HepG2 (cell line): ENCODE measurements around the gene ZBTB37. TPM values are rescaled to one million over a fixed set of nuclear protein-coding genes. Genes with fewer than 3 reads are reported as not detected.

Experiments
- ADNP ChIP-seq: sonication (generic); formaldehyde crosslinking; IDR thresholded peaks from 2 replicates; pipeline ENCODE4 v1.4.0; 2020; ENCODE audit warnings: missing genetic modification reagents
- ATF7-NPFF ChIP-seq: sonication (generic); formaldehyde crosslinking; IDR thresholded peaks from 2 replicates; pipeline ENCODE4 v1.8.1; 2023; ENCODE audit warnings: mild to moderate bottlenecking, low read depth, missing genetic modification reagents, moderate library complexity
- BHLHE40 ChIP-seq: IDR thresholded peaks from 2 replicates; pipeline ENCODE4 v1.6.1; 2011; ENCODE audit warnings: low read length, improper control_type of control experiment
- CBFB ChIP-seq: sonication (generic); formaldehyde crosslinking; IDR thresholded peaks from 2 replicates; pipeline ENCODE4 v1.4.0; 2020; ENCODE audit warnings: missing genetic modification reagents
- CCAR2 ChIP-seq: fragments of 200-400 bp; formaldehyde crosslinking; optimal IDR thresholded peaks from 2 replicates; pipeline ENCODE3; 2018; ENCODE audit warnings: low read depth, mild to moderate bottlenecking, low read length, moderate library complexity
- GABPA ChIP-seq, 2 experiments: IDR thresholded peaks; 2 replicates each; pipeline ENCODE4 v1.6.1; 2011 to 2016; ENCODE audit warnings: low read depth in 2 of 2, low read length in 1 of 2, missing biosample characterization in 1 of 2, missing genetic modification characterization in 1 of 2
- MBNL3 ChIP-seq: fragments of 250-450 bp; sonication (Bioruptor Pico); conservative IDR thresholded peaks from 2 replicates; pipeline ENCODE4 v1.8.0; 2022; ENCODE audit warnings: mild to moderate bottlenecking, inconsistent platforms
- MIER3 ChIP-seq: IDR thresholded peaks from 2 replicates; pipeline ENCODE4 v1.6.1; 2016; ENCODE audit warnings: missing compliant biosample characterization, borderline replicate concordance
- PPARG ChIP-seq: conservative IDR thresholded peaks from 2 replicates; pipeline ENCODE4 v1.6.1; 2016; ENCODE audit warnings: missing biosample characterization, missing genetic modification reagents
- RFXAP ChIP-seq: sonication (generic); formaldehyde crosslinking; IDR thresholded peaks from 2 replicates; pipeline ENCODE4 v1.4.0; 2020; ENCODE audit warnings: missing genetic modification reagents, borderline replicate concordance
- SMAD1 ChIP-seq: sonication (generic); formaldehyde crosslinking; IDR thresholded peaks from 2 replicates; pipeline ENCODE4 v1.4.0; 2020; ENCODE audit warnings: missing genetic modification reagents, low read depth, mild to moderate bottlenecking, borderline replicate concordance
- SMARCC2 ChIP-seq: fragments of 450-650 bp; IDR thresholded peaks from 2 replicates; pipeline ENCODE4 v1.6.1; 2017; ENCODE audit warnings: antibody characterized with exemption, mild to moderate bottlenecking
- SNAPC5 ChIP-seq: sonication (generic); formaldehyde crosslinking; IDR thresholded peaks from 2 replicates; pipeline ENCODE4 v1.8.1; 2023; ENCODE audit warnings: mild to moderate bottlenecking, missing genetic modification reagents, borderline replicate concordance
- SNRNP70 ChIP-seq: fragments of 200-400 bp; formaldehyde crosslinking; IDR thresholded peaks from 2 replicates; pipeline ENCODE4 v1.6.1; 2017; ENCODE audit warnings: mild to moderate bottlenecking, low read depth, low read length, moderate library complexity
- ZFAT ChIP-seq: sonication (generic); formaldehyde crosslinking; conservative IDR thresholded peaks from 2 replicates; pipeline ENCODE4 v1.8.1; 2023; ENCODE audit warnings: missing genetic modification reagents, inconsistent platforms
- ZIK1 ChIP-seq: sonication (generic); formaldehyde crosslinking; IDR thresholded peaks from 2 replicates; pipeline ENCODE4 v1.5.0; 2020; ENCODE audit warnings: mild to moderate bottlenecking, low read depth, missing genetic modification reagents, borderline replicate concordance
- ZNF558 ChIP-seq: sonication (generic); formaldehyde crosslinking; IDR thresholded peaks from 2 replicates; pipeline ENCODE4 v1.9.0; 2022; ENCODE audit warnings: mild to moderate bottlenecking, missing genetic modification reagents, borderline replicate concordance
- ZNF879 ChIP-seq: sonication (generic); formaldehyde crosslinking; IDR thresholded peaks from 2 replicates; pipeline ENCODE4 v1.8.1; 2023; ENCODE audit warnings: missing genetic modification reagents
- ZSCAN29 ChIP-seq: sonication (generic); formaldehyde crosslinking; conservative IDR thresholded peaks from 2 replicates; pipeline ENCODE4 v1.4.0; 2020; ENCODE audit warnings: mild to moderate bottlenecking, missing genetic modification reagents
- polyA plus RNA-seq, 8 experiments: library from polyadenylated mRNA; depleted of rRNA in 3 of 8; stranded (reverse) in 7 of 8; unstranded in 1 of 8; fragments of >200 nt; fragmentation: Illumina TruSeq in 4 of 8; extraction: Trizol in 4 of 8; gene quantifications; 2 replicates each; pipeline versions ENCODE4 v1.2.1 to v1.2.3, GENCODE V29; 2011 to 2016; ENCODE audit warnings: low read depth in 4 of 8, missing spikeins in 1 of 8, mixed read lengths in 1 of 8; ENCODE audit not compliant: insufficient read depth in 1 of 8
- total RNA-seq, 5 experiments: library from RNA; depleted of rRNA; stranded (reverse); fragments of >200 nt; fragmentation: Illumina TruSeq; extraction: Trizol; gene quantifications; 2 replicates each; pipeline ENCODE4 v1.2.3, GENCODE V29; 2016; ENCODE audit warnings: low read depth in 1 of 5
- TF ChIP-seq, protein P1 (sequence below): sonication (generic); formaldehyde crosslinking; IDR thresholded peaks from 2 replicates; pipeline ENCODE4 v1.8.0; 2022; ENCODE audit warnings: mild to moderate bottlenecking, missing genetic modification reagents, moderate library complexity
- TF ChIP-seq, protein P2 (sequence below): sonication (generic); formaldehyde crosslinking; IDR thresholded peaks from 2 replicates; pipeline ENCODE4 v1.4.0; 2020; ENCODE audit warnings: mild to moderate bottlenecking, missing genetic modification reagents
- TF ChIP-seq, protein P3 (sequence below): IDR thresholded peaks from 2 replicates; pipeline ENCODE4 v1.6.1; 2016; ENCODE audit warnings: low read depth, borderline replicate concordance
- TF ChIP-seq, protein P4 (sequence below): IDR thresholded peaks from 2 replicates; pipeline ENCODE4 v1.6.1; 2012; ENCODE audit warnings: low read length, improper control_type of control experiment

Gene ZBTB37
- total and polyA plus RNA-seq, 2 of the 13 experiments (the other 11 are each of a cell fraction or from before 2014, with no cell fraction given): 2.6 to 7.7 TPM

GRCh38 chr1:173824315-173825081 lies 43.7 kb upstream of the ZBTB37 start, which contains the start of the genes CENPL and DARS2 (continued):
- TF ChIP-seq ZNF558 (CRISPR knock-in tag) (no peak), ZIK1 (CRISPR knock-in tag) (no peak), BHLHE40 (no peak), MBNL3 (CRISPR knock-in tag) (no peak), ZFAT (CRISPR knock-in tag) (0 out of 2 replicates have a peak, but pooled peaks have one; percentile 28), ZSCAN29 (CRISPR knock-in tag) (no peak), CCAR2 (no peak), SMARCC2 (no peak), SMAD1 (CRISPR knock-in tag) (peak; percentile 93), ZNF879 (CRISPR knock-in tag) (no peak), PPARG (CRISPR knock-in tag) (peak; percentile 14; the same call in 1 of the 2 replicates), ADNP (no peak), SNRNP70 (no peak), SNAPC5 (CRISPR knock-in tag) (0 out of 2 replicates have a peak, but pooled peaks have one; percentile 56), RFXAP (CRISPR knock-in tag) (no peak; the same call in 1 of the 2 replicates), CBFB (CRISPR knock-in tag) (peak; percentile 84), ATF7-NPFF (CRISPR knock-in tag) (peak; percentile 49; the same call in 1 of the 2 replicates), GABPA (IDR thresholded peaks at IDR 0.05; ENCODE audit: low read depth, low read length) (peak; percentile 59), GABPA (CRISPR knock-in tag; IDR thresholded peaks at IDR 0.05; ENCODE audit: low read depth) (peak; percentile 94), MIER3 (CRISPR knock-in tag) (0 out of 2 replicates have a peak, but pooled peaks have one; percentile 45)
- TF ChIP-seq, protein P1, sequence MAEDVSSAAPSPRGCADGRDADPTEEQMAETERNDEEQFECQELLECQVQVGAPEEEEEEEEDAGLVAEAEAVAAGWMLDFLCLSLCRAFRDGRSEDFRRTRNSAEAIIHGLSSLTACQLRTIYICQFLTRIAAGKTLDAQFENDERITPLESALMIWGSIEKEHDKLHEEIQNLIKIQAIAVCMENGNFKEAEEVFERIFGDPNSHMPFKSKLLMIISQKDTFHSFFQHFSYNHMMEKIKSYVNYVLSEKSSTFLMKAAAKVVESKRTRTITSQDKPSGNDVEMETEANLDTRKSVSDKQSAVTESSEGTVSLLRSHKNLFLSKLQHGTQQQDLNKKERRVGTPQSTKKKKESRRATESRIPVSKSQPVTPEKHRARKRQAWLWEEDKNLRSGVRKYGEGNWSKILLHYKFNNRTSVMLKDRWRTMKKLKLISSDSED: no peak
- TF ChIP-seq, protein P2, sequence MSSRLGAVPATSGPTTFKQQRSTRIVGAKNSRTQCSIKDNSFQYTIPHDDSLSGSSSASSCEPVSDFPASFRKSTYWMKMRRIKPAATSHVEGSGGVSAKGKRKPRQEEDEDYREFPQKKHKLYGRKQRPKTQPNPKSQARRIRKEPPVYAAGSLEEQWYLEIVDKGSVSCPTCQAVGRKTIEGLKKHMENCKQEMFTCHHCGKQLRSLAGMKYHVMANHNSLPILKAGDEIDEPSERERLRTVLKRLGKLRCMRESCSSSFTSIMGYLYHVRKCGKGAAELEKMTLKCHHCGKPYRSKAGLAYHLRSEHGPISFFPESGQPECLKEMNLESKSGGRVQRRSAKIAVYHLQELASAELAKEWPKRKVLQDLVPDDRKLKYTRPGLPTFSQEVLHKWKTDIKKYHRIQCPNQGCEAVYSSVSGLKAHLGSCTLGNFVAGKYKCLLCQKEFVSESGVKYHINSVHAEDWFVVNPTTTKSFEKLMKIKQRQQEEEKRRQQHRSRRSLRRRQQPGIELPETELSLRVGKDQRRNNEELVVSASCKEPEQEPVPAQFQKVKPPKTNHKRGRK (CRISPR knock-in tag): no peak
- TF ChIP-seq, protein P3, sequence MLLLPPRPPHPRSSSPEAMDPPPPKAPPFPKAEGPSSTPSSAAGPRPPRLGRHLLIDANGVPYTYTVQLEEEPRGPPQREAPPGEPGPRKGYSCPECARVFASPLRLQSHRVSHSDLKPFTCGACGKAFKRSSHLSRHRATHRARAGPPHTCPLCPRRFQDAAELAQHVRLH (CRISPR knock-in tag): peak; percentile 67; the same call in 1 of the 2 replicates
- TF ChIP-seq, protein P4, sequence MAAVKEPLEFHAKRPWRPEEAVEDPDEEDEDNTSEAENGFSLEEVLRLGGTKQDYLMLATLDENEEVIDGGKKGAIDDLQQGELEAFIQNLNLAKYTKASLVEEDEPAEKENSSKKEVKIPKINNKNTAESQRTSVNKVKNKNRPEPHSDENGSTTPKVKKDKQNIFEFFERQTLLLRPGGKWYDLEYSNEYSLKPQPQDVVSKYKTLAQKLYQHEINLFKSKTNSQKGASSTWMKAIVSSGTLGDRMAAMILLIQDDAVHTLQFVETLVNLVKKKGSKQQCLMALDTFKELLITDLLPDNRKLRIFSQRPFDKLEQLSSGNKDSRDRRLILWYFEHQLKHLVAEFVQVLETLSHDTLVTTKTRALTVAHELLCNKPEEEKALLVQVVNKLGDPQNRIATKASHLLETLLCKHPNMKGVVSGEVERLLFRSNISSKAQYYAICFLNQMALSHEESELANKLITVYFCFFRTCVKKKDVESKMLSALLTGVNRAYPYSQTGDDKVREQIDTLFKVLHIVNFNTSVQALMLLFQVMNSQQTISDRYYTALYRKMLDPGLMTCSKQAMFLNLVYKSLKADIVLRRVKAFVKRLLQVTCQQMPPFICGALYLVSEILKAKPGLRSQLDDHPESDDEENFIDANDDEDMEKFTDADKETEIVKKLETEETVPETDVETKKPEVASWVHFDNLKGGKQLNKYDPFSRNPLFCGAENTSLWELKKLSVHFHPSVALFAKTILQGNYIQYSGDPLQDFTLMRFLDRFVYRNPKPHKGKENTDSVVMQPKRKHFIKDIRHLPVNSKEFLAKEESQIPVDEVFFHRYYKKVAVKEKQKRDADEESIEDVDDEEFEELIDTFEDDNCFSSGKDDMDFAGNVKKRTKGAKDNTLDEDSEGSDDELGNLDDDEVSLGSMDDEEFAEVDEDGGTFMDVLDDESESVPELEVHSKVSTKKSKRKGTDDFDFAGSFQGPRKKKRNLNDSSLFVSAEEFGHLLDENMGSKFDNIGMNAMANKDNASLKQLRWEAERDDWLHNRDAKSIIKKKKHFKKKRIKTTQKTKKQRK: no peak
